Measurements from ENCODE around the gene ARIH2. TPM values are rescaled to one million over a fixed set of nuclear protein-coding genes. Genes with fewer than 3 reads are reported as not detected.

ARIH2 gene
- total and polyA plus RNA-seq, 2 experiments from 2014 or later: 78.1 to 116 TPM

DNA sequence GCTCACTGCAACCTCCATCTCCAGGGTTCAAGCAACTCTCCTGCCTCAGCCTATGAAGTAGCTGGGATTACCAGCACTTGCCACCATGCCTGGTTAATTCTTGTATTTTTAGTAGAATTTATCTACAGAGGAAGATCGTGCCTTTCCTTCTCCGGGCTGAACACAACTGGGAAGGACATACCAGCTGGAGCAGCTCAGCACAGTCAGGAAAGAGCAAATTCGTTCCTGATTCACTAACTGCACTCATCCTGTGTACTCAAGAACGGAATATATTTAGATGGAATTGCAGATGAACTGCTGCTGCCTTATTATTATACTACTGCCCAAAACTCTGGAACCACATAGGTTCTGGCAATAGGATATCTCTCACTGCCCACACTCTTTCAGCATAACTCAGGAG is 44.3 kb downstream of the ARIH2 start:
- no peaks in the 10 kb centered on the region for H3K9me3 ChIP-seq (ENCODE audit: low read depth)
- no peak overlapping the region for H3K27ac ChIP-seq
- TF ChIP-seq, protein P1, sequence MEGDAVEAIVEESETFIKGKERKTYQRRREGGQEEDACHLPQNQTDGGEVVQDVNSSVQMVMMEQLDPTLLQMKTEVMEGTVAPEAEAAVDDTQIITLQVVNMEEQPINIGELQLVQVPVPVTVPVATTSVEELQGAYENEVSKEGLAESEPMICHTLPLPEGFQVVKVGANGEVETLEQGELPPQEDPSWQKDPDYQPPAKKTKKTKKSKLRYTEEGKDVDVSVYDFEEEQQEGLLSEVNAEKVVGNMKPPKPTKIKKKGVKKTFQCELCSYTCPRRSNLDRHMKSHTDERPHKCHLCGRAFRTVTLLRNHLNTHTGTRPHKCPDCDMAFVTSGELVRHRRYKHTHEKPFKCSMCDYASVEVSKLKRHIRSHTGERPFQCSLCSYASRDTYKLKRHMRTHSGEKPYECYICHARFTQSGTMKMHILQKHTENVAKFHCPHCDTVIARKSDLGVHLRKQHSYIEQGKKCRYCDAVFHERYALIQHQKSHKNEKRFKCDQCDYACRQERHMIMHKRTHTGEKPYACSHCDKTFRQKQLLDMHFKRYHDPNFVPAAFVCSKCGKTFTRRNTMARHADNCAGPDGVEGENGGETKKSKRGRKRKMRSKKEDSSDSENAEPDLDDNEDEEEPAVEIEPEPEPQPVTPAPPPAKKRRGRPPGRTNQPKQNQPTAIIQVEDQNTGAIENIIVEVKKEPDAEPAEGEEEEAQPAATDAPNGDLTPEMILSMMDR (IDR thresholded peaks at IDR 0.05; ENCODE audit: low read depth, low read length): no peak
- peaks cover 31% of the 10 kb centered on the region for H3K36me3 ChIP-seq
- H3K4me1 ChIP-seq (ENCODE audit: low read depth): no peaks in the 10 kb centered on the region
- no peak for DNase-seq (ENCODE audit: low read depth in 1 of 2, low spot score in 1 of 2)
- H3K27me3 ChIP-seq: no peaks in the 10 kb centered on the region
- no peak overlapping the region for H3K4me3 ChIP-seq

DNA sequence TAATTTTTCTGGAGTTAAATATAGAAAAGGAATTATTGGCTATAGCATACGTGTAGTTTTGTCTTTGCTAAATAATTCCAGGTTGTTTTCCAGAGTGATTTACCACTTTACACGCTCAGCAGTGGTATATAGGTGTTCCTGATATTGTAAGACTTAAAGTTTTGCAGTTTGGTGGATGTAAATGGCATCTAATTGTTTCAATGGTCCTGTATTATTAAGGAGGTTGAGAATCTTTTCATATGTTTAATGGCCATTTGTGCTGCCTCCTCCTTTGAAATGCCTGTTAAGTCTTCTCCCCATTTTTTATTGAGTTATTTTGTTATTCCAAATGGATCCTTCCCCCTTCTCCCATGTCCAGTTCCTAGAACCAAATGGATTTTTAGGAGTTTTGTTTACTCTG is 44.9 kb downstream of the ARIH2 start:
- H3K27ac ChIP-seq: no peak overlapping the region

DNA sequence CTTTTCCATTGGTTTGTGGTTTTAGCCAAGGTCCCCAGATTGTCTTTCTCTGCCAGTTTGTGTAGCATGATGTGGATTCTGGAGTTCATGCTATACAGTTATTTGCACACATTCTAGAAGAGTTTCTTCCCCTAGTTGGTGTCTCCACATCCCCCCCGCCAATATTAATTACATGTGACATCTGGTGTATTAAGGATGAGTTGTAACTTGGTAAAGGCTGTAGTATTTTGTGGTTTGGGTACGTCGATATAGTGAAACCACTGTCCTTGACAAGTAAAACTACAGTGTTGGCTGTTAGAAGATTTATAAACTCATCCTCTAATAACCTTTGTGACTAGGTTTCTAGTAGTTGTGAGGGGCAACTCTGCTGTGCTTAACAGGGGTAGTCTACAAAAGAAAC is 47.7 kb downstream of the ARIH2 start:
- Histone ChIP-seq H3K27ac (no peak overlapping the region), H3K27me3 (no peaks in the 10 kb centered on the region), H3K9me3 (ENCODE audit: low read depth) (no peaks in the 10 kb centered on the region), H3K4me3 (no peak overlapping the region), H3K36me3 (peaks cover 46% of the 10 kb centered on the region), H3K4me1 (ENCODE audit: low read depth) (no peaks in the 10 kb centered on the region)
- DNase-seq (ENCODE audit: low read depth in 1 of 2, low spot score in 1 of 2): no peak
- TF ChIP-seq, protein P1 (IDR thresholded peaks at IDR 0.05; ENCODE audit: low read depth, low read length): no peak

More for the DNA sequence above, 44.9 kb downstream of the ARIH2 start:
- Histone ChIP-seq H3K27me3 (no peaks in the 10 kb centered on the region), H3K4me1 (ENCODE audit: low read depth) (no peaks in the 10 kb centered on the region), H3K36me3 (peaks cover 32% of the 10 kb centered on the region), H3K4me3 (no peak overlapping the region), H3K9me3 (ENCODE audit: low read depth) (no peaks in the 10 kb centered on the region)
- no peak for DNase-seq (ENCODE audit: low read depth in 1 of 2, low spot score in 1 of 2)
- TF ChIP-seq, protein P1 (IDR thresholded peaks at IDR 0.05; ENCODE audit: low read depth, low read length): no peak

DNA sequence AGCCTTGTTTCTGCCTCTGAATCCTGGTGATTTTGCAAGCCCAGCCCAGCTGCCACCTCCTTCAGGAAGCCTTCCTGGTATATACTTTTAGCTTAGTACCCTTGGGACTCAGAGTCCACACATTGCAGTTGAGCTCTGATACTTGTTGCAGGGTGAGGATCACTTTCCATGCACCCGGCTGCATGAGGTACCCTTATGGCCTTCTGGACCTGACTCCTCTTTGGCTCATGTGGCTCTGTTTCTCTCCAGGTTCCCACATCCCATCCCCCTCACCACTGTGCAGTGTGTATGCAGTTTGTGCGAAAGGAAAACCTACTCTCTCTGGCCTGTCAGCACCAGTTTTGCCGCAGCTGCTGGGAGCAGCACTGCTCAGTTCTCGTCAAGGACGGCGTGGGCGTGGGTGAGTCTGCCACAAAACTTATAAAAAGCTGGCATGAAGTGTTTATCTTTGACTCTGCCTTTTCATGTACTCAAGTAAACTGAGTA is 48.3 kb downstream of the ARIH2 start:
- no peak overlapping the region for H3K27ac ChIP-seq
- no peak overlapping the region for H3K4me3 ChIP-seq
- no peaks in the 10 kb centered on the region for H3K4me1 ChIP-seq (ENCODE audit: low read depth)
- no peaks in the 10 kb centered on the region for H3K9me3 ChIP-seq (ENCODE audit: low read depth)
- DNase-seq (ENCODE audit: low read depth in 1 of 2, low spot score in 1 of 2): no peak
- H3K27me3 ChIP-seq: no peaks in the 10 kb centered on the region
- H3K36me3 ChIP-seq: peaks cover 47% of the 10 kb centered on the region
- TF ChIP-seq, protein P1 (IDR thresholded peaks at IDR 0.05; ENCODE audit: low read depth, low read length): no peak

DNA sequence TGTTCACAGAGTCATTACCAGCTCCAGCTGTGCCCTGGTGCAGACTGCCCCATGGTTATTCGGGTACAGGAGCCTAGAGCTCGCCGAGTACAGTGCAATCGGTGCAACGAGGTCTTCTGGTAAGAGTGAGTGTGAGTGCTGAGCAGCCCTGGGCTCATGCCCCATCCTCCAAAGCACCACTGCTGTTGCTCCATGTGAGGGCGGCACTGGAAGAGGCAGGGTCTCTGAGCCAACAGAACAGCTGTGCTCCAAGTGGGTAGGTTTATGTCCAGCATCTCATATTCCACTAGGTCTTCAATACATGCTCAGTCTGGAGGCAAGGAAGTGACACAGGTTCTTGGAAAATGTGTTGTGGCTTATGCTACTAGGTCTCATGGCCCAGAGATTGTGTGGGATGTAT is 51.9 kb downstream of the ARIH2 start:
- no peak overlapping the region for H3K4me3 ChIP-seq
- TF ChIP-seq, protein P1 (IDR thresholded peaks at IDR 0.05; ENCODE audit: low read depth, low read length): no peak
- H3K36me3 ChIP-seq: peaks cover 60% of the 10 kb centered on the region

More for the DNA sequence above, 51.9 kb downstream of the ARIH2 start:
- Histone ChIP-seq H3K4me1 (ENCODE audit: low read depth) (no peaks in the 10 kb centered on the region), H3K27me3 (no peaks in the 10 kb centered on the region), H3K9me3 (ENCODE audit: low read depth) (no peaks in the 10 kb centered on the region), H3K27ac (no peak overlapping the region)
- DNase-seq (ENCODE audit: low read depth in 1 of 2, low spot score in 1 of 2): no peak
